Measurements from ENCODE around the gene SNX3.

DNA sequence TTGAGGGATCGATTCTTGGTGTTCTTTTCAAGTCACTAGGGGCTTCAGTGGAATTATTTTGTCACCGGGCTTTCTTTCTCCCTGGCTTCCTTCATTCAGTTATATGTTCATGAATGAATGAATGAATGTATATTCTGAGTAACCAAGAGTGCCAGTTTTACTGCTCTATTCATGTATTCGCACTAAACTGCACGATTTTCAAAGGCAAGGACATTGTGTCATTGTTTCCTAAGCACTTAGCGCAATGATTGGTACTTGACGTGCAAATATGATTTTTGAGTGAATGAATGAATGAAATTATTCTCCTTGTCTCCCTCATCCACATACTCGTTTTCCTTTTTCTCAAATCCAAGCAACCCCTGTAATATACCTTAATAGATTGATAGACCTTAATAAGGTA, 34.8 kb upstream of the SNX3 start:
- TF ChIP-seq POLR2AphosphoS5 (IDR thresholded peaks at IDR 0.05) (no peak), EP300 (IDR thresholded peaks at IDR 0.05) (no peak)
- TF ChIP-seq, protein P1, sequence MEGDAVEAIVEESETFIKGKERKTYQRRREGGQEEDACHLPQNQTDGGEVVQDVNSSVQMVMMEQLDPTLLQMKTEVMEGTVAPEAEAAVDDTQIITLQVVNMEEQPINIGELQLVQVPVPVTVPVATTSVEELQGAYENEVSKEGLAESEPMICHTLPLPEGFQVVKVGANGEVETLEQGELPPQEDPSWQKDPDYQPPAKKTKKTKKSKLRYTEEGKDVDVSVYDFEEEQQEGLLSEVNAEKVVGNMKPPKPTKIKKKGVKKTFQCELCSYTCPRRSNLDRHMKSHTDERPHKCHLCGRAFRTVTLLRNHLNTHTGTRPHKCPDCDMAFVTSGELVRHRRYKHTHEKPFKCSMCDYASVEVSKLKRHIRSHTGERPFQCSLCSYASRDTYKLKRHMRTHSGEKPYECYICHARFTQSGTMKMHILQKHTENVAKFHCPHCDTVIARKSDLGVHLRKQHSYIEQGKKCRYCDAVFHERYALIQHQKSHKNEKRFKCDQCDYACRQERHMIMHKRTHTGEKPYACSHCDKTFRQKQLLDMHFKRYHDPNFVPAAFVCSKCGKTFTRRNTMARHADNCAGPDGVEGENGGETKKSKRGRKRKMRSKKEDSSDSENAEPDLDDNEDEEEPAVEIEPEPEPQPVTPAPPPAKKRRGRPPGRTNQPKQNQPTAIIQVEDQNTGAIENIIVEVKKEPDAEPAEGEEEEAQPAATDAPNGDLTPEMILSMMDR (IDR thresholded peaks at IDR 0.05) = no peak
